Mononuclear cell (primary cell): Measurements from ENCODE around the gene GTF2A1L. TPM values are rescaled to one million over a fixed set of nuclear protein-coding genes. Genes with fewer than 3 reads are reported as not detected.

ENCODE experiments used
- H3K27me3 ChIP-seq: 2 replicates; pipeline ENCODE4 v1.6.0; 2011; ENCODE audit warnings: low read length, control low read depth; ENCODE audit not compliant: insufficient read depth
- H3K4me1 ChIP-seq: 2 replicates; pipeline ENCODE4 v1.5.1; 2011; ENCODE audit warnings: mild to moderate bottlenecking, low read length, control low read depth; ENCODE audit not compliant: insufficient read depth
- H3K4me3 ChIP-seq: 2 replicates; pipeline ENCODE4 v1.5.1; 2011; ENCODE audit warnings: mild to moderate bottlenecking, low read length, moderate library complexity
- H3K9me3 ChIP-seq: 2 replicates; pipeline ENCODE4 v1.5.1; 2011; ENCODE audit warnings: low read depth, mild to moderate bottlenecking, control low read depth, low read length
- total RNA-seq: library from RNA; depleted of rRNA; stranded (reverse); fragments of >200 nt; gene quantifications from one replicate; pipeline ENCODE4 v1.2.3, GENCODE V29; 2012

GTF2A1L gene
- total RNA-seq, 1 donor = not detected

DNA sequence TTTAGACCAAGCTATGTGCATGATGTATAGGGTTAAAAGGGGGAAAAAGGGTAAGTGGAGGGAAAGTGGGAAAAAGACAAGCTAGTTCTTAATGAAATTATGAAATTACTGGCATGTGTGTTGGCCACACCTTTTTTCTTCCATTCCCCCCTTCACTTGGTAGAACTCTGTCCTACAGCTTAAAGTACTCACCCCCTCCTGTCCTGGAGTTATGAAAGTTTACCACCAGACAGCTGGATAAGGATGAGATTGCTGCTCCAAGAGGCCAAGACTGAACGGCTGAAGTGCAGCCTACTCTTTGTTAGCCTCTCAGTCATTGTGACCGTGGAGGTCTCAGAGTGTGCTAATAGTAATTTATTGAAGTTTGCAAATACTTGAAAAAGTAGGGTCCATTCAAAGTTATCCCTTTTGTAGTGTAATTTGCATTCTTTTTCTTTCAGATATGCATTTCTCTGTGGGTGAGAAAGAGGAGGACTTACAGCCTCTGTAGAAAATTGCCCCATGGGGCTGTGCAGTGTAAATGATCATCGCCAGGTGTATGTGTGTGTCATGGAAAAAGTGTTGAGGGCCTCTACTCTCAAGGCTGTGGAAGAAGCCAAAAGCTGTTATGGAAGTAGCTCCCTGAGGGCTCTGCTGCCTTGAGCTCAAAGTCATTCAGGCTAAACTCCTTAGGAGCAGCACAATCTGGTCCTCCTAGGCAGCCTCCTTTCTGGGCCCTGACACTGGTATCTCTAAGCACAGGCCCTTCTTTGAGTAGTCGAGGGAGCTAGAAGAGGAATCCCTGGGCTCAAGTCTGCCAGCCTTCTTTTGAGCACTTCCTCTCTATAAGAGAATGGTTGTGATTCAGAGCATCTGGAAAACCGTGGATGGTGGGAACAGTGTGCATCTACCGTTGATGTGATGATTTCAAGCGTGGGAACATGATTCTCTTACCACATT is 91.7 kb downstream of the GTF2A1L start:
- no peaks in the 10 kb centered on the region for H3K9me3 ChIP-seq

DNA sequence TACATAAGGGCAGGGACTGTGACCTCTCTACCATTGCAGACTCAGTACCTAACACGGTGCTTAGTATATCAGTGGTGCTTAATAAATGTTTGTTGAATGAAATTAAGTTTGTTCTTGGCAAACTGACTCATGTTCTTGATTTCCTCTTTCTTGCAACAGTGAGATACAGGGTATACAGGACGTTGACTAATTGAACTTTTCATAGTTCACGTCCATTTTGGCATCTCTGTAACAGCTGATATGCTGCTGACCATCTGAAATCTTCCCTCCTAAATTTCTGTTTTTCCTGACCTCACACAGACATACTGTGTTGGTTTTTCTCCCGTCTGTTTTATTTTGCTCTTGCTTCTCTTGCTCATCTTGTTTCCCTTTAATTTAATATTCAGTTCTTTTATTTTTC is 93.7 kb downstream of the GTF2A1L start:
- no peak overlapping the region for H3K4me3 ChIP-seq
- H3K4me1 ChIP-seq = no peaks in the 10 kb centered on the region
- no peaks in the 10 kb centered on the region for H3K9me3 ChIP-seq
- no peaks in the 10 kb centered on the region for H3K27me3 ChIP-seq

More for the DNA sequence above, 91.7 kb downstream of the GTF2A1L start:
- no peaks in the 10 kb centered on the region for H3K27me3 ChIP-seq
- H3K4me3 ChIP-seq = no peak overlapping the region
- H3K4me1 ChIP-seq = no peaks in the 10 kb centered on the region

DNA sequence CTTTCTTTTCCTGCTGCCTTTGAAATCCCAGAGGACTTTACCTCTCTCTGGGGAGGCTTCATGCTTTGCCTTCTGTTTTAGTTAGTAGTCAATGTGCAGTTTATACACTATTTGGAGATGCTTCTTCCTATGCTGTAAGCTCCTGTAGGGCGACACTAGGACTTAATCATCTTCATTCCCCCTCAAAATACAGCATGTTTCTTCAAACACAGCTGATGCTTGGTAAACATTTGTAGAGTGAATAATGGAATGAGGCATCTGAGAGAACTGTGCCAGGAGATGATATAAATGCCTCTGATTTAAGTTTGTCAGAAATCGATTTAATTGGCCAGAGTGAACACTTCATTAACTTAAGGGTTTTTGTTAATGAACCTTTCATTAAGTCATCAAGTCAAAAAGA is 94.5 kb downstream of the GTF2A1L start:
- Histone ChIP-seq H3K4me1 (no peaks in the 10 kb centered on the region), H3K4me3 (no peak overlapping the region), H3K27me3 (no peaks in the 10 kb centered on the region), H3K9me3 (no peaks in the 10 kb centered on the region)

DNA sequence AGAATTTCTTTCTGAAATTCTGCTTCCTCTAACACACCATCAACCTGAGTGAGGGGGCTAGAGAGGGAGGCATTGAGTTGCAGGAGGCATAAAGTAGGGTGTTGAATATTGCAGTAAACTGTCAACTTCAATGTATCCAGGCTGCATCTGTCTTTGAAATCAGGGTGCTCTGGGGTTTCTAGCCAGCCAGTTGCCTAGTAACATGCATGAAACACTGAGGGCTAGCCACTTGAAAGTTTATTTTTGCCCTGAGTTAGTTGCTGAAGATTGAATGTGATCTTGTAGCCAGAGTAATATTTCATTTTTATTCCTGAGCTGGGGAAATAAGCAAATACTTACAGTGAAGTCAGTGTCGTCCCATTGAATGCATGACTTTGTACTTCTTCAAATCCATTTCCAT is 96.0 kb downstream of the GTF2A1L start:
- Histone ChIP-seq H3K4me1 (no peaks in the 10 kb centered on the region), H3K9me3 (no peaks in the 10 kb centered on the region), H3K4me3 (no peak overlapping the region), H3K27me3 (no peaks in the 10 kb centered on the region)

DNA sequence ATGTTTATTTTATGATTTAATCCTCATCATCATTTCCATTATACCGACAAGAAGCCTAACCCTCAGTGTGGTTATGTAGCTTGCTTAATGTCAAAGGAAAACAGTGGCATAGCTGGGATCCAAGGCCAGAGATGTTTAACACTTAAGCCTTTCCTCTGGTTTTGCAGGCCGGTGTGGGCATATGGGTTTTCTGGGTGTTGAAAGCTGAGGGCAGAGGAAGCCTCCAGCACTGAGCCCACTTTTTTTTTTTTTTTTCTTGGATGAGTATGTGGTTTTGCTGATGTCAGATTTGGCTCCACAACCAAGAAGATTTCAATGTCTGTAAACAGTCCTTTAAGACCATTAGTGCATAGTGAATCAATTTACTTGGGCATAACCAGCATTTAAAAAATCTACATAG is 96.6 kb downstream of the GTF2A1L start:
- no peaks in the 10 kb centered on the region for H3K9me3 ChIP-seq
- no peaks in the 10 kb centered on the region for H3K4me1 ChIP-seq
- no peaks in the 10 kb centered on the region for H3K27me3 ChIP-seq
- no peak overlapping the region for H3K4me3 ChIP-seq

DNA sequence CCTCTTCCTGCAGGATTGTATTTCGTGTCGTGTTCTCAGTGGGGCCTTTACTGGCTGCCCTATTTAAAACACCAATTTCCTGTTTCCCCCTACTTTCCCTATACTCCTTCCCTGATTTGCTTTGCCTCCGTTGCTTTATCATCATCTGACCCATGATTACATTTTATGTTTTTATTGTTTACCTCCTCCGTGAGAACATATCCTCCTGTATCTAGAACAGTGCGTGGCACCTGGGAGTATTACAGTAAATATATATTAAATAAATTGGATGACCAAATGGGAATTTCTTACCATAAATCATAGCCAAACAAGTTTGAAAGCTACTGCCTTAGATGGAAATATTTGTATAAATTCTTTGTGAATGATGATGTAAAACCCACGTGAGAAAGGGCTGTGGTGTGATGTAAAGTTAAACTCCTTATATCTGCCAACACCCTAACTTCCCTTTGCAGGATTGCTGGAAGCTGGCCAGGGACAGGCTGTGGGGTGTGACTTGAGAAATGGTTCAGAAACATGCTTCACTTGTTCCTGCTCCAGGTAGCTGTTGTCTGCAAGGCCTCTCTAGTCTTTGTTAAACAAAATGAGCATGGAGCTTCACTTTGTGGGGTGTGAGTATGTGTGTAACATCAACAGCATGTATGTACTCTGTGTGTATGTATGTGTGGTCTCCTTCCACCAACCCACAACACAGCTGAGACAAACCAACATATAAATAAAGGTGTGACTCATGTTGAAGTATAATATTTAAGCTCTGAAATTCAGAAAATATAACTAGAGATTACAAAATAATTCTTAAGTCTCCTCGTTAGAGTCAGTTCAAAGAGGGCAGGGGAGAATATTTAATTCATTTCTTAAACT is 97.6 kb downstream of the GTF2A1L start:
- Histone ChIP-seq H3K27me3 (no peaks in the 10 kb centered on the region), H3K9me3 (no peaks in the 10 kb centered on the region), H3K4me1 (no peaks in the 10 kb centered on the region), H3K4me3 (no peak overlapping the region)

DNA sequence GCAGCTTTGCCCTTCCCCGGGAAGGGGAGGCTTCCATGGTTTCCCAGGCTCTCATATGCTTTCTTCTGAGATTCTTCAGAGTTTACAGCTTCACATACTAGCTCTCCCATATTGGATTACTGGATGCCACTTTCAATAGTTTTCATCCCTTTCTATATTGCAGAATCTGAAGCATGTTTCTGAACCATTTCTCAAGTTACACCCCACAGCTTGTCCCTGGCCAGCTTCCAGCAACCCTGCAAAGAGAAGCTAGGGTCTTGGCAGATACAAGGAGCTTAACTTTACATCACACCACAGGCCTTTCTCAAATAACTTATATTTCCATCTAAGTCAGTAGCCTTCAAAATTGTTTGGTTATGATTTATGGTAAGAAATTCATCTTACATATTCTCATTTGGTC is 98.3 kb downstream of the GTF2A1L start:
- Histone ChIP-seq H3K4me1 (no peaks in the 10 kb centered on the region), H3K9me3 (no peaks in the 10 kb centered on the region), H3K4me3 (no peak overlapping the region), H3K27me3 (no peaks in the 10 kb centered on the region)

DNA sequence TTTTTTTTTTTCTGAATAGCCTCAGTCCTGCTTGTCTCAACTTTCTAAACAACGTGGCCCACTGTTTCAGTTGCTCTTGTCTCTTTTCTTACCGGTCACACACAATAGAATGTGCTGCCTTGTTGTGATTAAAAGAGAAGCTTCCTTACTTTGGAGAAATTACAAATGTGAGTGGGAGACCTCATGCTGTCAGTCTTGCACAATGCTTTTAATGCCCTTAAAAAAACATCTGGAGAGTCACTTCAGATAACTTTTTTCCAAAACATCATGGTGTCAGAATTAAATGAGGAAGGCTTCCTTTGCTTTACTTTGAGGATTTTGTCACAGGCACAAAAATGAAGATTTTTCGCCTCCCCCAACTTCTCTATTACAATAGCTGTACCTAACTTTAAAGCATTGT is 100.2 kb downstream of the GTF2A1L start:
- no peaks in the 10 kb centered on the region for H3K27me3 ChIP-seq
- no peaks in the 10 kb centered on the region for H3K4me1 ChIP-seq
- H3K9me3 ChIP-seq = no peaks in the 10 kb centered on the region
- H3K4me3 ChIP-seq = no peak overlapping the region

DNA sequence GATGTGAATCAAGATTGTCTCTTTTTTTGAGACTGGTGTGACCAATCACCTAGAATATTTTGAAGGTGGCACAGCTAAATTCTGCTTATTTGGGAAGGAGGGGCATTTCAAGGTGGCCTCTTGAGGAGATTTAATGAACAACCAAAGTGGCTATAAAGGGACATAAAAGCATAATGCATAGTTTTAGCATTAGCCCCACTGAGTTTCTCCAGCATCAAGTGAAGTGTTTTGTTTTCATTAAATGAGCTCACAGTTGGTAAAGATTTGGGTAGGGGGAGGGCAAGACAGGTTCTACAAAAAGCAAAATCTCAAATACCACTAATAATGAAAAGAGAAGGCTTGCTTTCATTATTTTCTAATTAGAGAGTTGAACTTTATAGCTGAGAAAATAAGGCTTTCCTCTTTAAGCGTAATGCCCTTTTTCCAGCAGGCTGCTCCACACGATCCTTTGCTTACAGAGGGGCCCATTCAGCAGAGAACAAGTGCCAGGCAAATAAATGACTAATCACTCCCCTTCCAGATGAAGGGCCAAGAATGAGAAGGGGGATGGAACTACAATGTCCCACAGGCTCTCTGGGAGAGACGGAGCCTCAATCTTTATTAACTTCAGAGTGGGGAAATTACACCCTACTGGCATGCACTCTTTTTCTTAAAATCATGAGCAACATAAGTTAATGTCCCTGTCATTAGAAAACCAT is 102.0 kb downstream of the GTF2A1L start:
- H3K4me3 ChIP-seq = no peak overlapping the region
- H3K27me3 ChIP-seq = no peaks in the 10 kb centered on the region
- H3K9me3 ChIP-seq = no peaks in the 10 kb centered on the region
- no peaks in the 10 kb centered on the region for H3K4me1 ChIP-seq

DNA sequence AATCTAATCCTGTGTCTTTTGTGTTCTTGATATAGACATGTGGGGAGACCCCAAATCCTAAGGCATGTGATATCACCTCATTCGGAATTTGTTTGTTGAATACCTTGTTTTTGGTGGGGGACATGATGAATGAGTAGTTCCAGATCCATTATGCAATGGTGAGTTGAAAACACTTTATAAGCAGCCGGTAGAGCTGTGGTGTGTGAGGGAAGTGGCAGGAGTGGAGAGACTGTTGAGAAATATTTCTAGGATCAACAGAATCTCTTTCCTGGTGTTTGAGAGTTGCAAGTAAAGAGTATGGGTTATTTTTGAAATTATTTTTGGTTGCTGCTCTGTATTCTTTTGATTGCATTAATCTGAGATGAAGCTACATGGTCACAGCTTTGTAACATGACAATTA is 103.5 kb downstream of the GTF2A1L start:
- Histone ChIP-seq H3K9me3 (no peaks in the 10 kb centered on the region), H3K27me3 (no peaks in the 10 kb centered on the region), H3K4me3 (no peak overlapping the region), H3K4me1 (no peaks in the 10 kb centered on the region)

DNA sequence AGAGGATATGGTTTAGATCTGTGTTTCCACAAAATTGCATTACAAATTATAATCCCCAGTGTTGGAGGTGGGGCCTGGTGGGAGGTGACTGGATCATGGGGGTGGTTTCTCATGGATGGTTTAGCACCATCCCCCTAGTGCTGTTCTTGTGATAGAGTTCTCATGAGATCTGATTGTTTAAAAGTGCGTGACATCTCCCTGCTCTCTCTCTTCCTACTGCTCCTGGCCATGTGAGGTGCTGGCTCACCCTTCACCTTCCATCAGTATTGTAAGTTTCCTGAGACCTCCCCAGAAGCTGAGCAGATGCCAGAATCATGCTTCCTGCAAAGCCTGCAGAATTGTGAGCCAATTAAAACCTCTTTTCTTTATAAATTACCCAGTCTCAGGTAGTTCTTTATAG is 104.7 kb downstream of the GTF2A1L start:
- Histone ChIP-seq H3K4me3 (no peak overlapping the region), H3K9me3 (no peaks in the 10 kb centered on the region), H3K4me1 (no peaks in the 10 kb centered on the region), H3K27me3 (no peaks in the 10 kb centered on the region)

DNA sequence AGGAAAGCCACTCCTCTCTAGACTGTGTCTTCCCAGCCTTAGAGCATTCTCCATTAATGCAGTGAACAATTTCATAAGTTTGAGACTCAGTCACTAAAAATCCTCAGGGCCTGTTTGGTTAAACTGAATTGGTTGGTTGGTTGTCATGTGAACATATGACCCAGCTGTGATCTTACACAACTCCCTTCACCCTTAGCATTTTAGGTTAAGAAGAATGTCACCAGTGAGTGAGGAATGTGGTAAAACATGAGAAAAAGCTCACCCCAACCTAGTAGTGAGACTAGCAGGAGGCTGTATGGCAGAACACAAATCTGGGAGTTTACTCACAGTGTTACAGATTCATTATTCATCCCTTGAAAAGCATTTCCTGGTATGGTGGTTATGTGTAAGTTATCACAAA is 105.5 kb downstream of the GTF2A1L start:
- Histone ChIP-seq H3K27me3 (no peaks in the 10 kb centered on the region), H3K4me1 (no peaks in the 10 kb centered on the region), H3K4me3 (no peak overlapping the region), H3K9me3 (no peaks in the 10 kb centered on the region)

DNA sequence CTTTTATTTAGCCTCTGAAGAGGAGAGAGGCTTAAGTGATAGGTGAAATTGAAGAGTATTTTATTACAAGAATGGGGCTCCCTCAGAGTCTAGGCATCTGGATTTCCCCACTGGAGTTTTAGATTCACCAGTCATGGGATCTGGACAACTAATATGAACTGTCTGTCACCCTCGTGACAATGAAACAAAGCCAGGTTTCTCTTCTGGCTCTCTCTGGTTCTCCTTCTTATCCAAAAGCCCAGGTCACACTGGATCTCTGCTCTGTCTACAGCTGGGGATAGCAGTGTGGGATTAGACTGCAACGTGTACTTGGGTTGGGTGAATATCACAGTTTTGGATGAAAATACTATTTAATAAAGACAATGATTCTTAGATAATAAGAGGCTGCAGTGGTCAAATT is 106.6 kb downstream of the GTF2A1L start:
- no peaks in the 10 kb centered on the region for H3K27me3 ChIP-seq
- H3K4me3 ChIP-seq = no peak overlapping the region
- no peaks in the 10 kb centered on the region for H3K4me1 ChIP-seq
- H3K9me3 ChIP-seq = no peaks in the 10 kb centered on the region

DNA sequence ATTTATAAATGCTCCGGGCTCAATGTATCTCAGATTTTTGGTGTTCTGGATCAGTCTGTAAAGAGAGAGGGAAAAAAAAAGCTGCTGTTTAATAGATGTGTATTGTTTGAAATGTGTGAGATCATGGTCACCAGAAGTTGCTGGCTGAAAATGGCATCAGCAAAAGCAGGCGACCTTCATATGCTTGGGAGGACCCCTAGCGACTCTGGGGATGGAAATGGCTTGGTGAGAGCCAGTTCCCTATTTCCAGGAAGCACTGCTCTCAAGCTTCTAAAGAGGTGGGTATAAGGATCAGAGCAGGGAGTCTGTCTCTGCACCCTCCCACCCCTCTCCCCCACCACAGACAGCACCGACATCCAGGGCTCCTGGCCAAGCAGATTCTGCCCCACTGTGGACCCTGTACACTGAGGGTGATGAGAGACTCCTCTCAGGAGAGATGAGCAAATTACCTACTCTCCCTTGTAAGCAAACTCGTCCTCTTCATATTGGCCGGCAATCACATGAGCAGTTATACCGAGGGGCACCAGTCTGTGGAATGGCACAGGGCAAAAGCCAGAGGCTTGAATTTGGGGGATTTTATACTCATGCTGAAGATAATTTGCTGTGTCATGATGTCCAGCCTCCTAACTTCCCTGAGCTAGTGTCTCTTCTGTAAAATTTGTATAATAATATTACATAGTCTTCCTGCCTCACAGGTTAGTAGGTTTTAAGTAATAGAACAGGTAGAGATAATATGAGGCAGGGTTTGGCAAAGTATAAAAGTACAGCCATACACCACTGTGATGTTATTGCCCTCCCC is 108.2 kb downstream of the GTF2A1L start:
- H3K4me3 ChIP-seq = no peak overlapping the region
- H3K4me1 ChIP-seq = no peaks in the 10 kb centered on the region
- no peaks in the 10 kb centered on the region for H3K9me3 ChIP-seq
- H3K27me3 ChIP-seq = no peaks in the 10 kb centered on the region
